T-helper 2 cell treated with Interferon-gamma antibody and Interleukin-4, amounts not matched to agents 5 μg/mL and 100 μg/mL, for 36 hours (primary cell): ENCODE results near the gene HDAC7.
"Not testable (repeated sequence)": the region's sequence is repeated elsewhere in the genome, so short reads cannot be mapped to it uniquely, and the experiment has no call there.

Experiments
- DNase-seq: peaks from one replicate; pipeline ENCODE4 v3.0.0; 2021; ENCODE audit warnings: low spot score
- H3K27ac Mint-ChIP-seq: one replicate; pipeline ENCODE4 v1.8.0; 2021; ENCODE audit warnings: mild to moderate bottlenecking, mixed read lengths
- H3K27me3 Mint-ChIP-seq: one replicate; pipeline ENCODE4 v1.8.0; 2021; ENCODE audit warnings: low read depth, mixed read lengths
- H3K36me3 Mint-ChIP-seq: one replicate; pipeline ENCODE4 v1.8.0; 2021; ENCODE audit warnings: low read depth, mixed read lengths
- H3K4me1 Mint-ChIP-seq: one replicate; pipeline ENCODE4 v1.8.0; 2021; ENCODE audit warnings: low read depth, mixed read lengths
- H3K4me3 Mint-ChIP-seq: one replicate; pipeline ENCODE4 v1.8.0; 2022; ENCODE audit warnings: mild to moderate bottlenecking, moderate library complexity, mixed read lengths
- H3K9me3 Mint-ChIP-seq: one replicate; pipeline ENCODE4 v1.8.0; 2021; ENCODE audit warnings: mixed read lengths

HDAC7 gene

GRCh38 chr12:47856094-47856493 is 36.4 kb upstream of the HDAC7 start:
- H3K27me3 Mint-ChIP-seq = no peaks in the 10 kb centered on the region
- H3K36me3 Mint-ChIP-seq = peaks cover 46% of the 10 kb centered on the region
- H3K4me1 Mint-ChIP-seq = peaks cover 21% of the 10 kb centered on the region
- H3K27ac Mint-ChIP-seq = no peak overlapping the region
- no peaks in the 10 kb centered on the region for H3K9me3 Mint-ChIP-seq
- DNase-seq = no peak
- H3K4me3 Mint-ChIP-seq = no peak overlapping the region

- H3K36me3 Mint-ChIP-seq = peaks cover 45% of the 10 kb centered on the region
Observed at GRCh38 chr12:47855502-47855901, 35.8 kb upstream of the HDAC7 start.

GRCh38 chr12:47854531-47854930 is 34.8 kb upstream of the HDAC7 start:
- Mint-ChIP-seq H3K27ac (no peak overlapping the region), H3K9me3 (no peaks in the 10 kb centered on the region), H3K4me3 (no peak overlapping the region), H3K4me1 (peaks cover 12% of the 10 kb centered on the region), H3K36me3 (peaks cover 45% of the 10 kb centered on the region), H3K27me3 (no peaks in the 10 kb centered on the region)
- DNase-seq = no peak

More at GRCh38 chr12:47855502-47855901, 35.8 kb upstream of the HDAC7 start:
- no peak overlapping the region for H3K27ac Mint-ChIP-seq
- no peaks in the 10 kb centered on the region for H3K9me3 Mint-ChIP-seq
- H3K27me3 Mint-ChIP-seq = no peaks in the 10 kb centered on the region
- peaks cover 17% of the 10 kb centered on the region for H3K4me1 Mint-ChIP-seq
- H3K4me3 Mint-ChIP-seq = no peak overlapping the region
- no peak for DNase-seq

GRCh38 chr12:47852096-47852571 is 32.4 kb upstream of the HDAC7 start:
- no peak for DNase-seq
- Mint-ChIP-seq H3K9me3 (no peaks in the 10 kb centered on the region), H3K27me3 (no peaks in the 10 kb centered on the region), H3K36me3 (peaks cover 36% of the 10 kb centered on the region), H3K4me3 (no peak overlapping the region), H3K27ac (no peak overlapping the region), H3K4me1 (peaks cover 6% of the 10 kb centered on the region)

- no peaks in the 10 kb centered on the region for H3K27me3 Mint-ChIP-seq
- no peak overlapping the region for H3K4me3 Mint-ChIP-seq
- H3K9me3 Mint-ChIP-seq = no peaks in the 10 kb centered on the region
- H3K4me1 Mint-ChIP-seq = peaks cover 6% of the 10 kb centered on the region
- DNase-seq = no peak
- H3K36me3 Mint-ChIP-seq = peaks cover 33% of the 10 kb centered on the region
- peak overlapping the region; percentile 44 for H3K27ac Mint-ChIP-seq
Observed at GRCh38 chr12:47851303-47851952, 31.7 kb upstream of the HDAC7 start.

GRCh38 chr12:47850153-47851084 is 30.7 kb upstream of the HDAC7 start:
- no peak overlapping the region for H3K27ac Mint-ChIP-seq

GRCh38 chr12:47849261-47849660 is 29.6 kb upstream of the HDAC7 start:
- Mint-ChIP-seq H3K27me3 (no peaks in the 10 kb centered on the region), H3K36me3 (peaks cover 43% of the 10 kb centered on the region), H3K4me3 (no peak overlapping the region), H3K9me3 (no peaks in the 10 kb centered on the region), H3K4me1 (peaks cover 6% of the 10 kb centered on the region), H3K27ac (no peak overlapping the region)
- DNase-seq = no peak

More at GRCh38 chr12:47850153-47851084, 30.7 kb upstream of the HDAC7 start:
- Mint-ChIP-seq H3K27me3 (no peaks in the 10 kb centered on the region), H3K9me3 (no peaks in the 10 kb centered on the region), H3K4me3 (no peak overlapping the region), H3K36me3 (peaks cover 41% of the 10 kb centered on the region), H3K4me1 (peaks cover 6% of the 10 kb centered on the region)
- no peak for DNase-seq

- H3K36me3 Mint-ChIP-seq = peaks cover 44% of the 10 kb centered on the region
- no peak for DNase-seq
- no peak overlapping the region for H3K4me3 Mint-ChIP-seq
- H3K9me3 Mint-ChIP-seq = no peaks in the 10 kb centered on the region
- H3K27me3 Mint-ChIP-seq = no peaks in the 10 kb centered on the region
- H3K4me1 Mint-ChIP-seq = peaks cover 6% of the 10 kb centered on the region
- no peak overlapping the region for H3K27ac Mint-ChIP-seq
Observed at GRCh38 chr12:47848853-47849252, 29.1 kb upstream of the HDAC7 start.

GRCh38 chr12:47846294-47846996 is 26.7 kb upstream of the HDAC7 start:
- no peak for DNase-seq
- no peaks in the 10 kb centered on the region for H3K4me1 Mint-ChIP-seq
- H3K9me3 Mint-ChIP-seq = no peaks in the 10 kb centered on the region
- H3K27me3 Mint-ChIP-seq = no peaks in the 10 kb centered on the region
- no peak overlapping the region for H3K4me3 Mint-ChIP-seq
- peaks cover 37% of the 10 kb centered on the region for H3K36me3 Mint-ChIP-seq
- no peak overlapping the region for H3K27ac Mint-ChIP-seq

GRCh38 chr12:47845081-47845480 is 25.4 kb upstream of the HDAC7 start:
- no peak overlapping the region for H3K27ac Mint-ChIP-seq
- DNase-seq = no peak
- H3K9me3 Mint-ChIP-seq = no peaks in the 10 kb centered on the region
- H3K4me1 Mint-ChIP-seq = no peaks in the 10 kb centered on the region
- H3K36me3 Mint-ChIP-seq = peaks cover 29% of the 10 kb centered on the region
- H3K4me3 Mint-ChIP-seq = no peak overlapping the region
- no peaks in the 10 kb centered on the region for H3K27me3 Mint-ChIP-seq

- DNase-seq = no peak
- no peaks in the 10 kb centered on the region for H3K4me1 Mint-ChIP-seq
- H3K27ac Mint-ChIP-seq = no peak overlapping the region
- H3K9me3 Mint-ChIP-seq = no peaks in the 10 kb centered on the region
- peaks cover 27% of the 10 kb centered on the region for H3K36me3 Mint-ChIP-seq
- H3K4me3 Mint-ChIP-seq = no peak overlapping the region
- H3K27me3 Mint-ChIP-seq = no peaks in the 10 kb centered on the region
Observed at GRCh38 chr12:47844264-47845019, 24.7 kb upstream of the HDAC7 start.

- peaks cover 25% of the 10 kb centered on the region for H3K36me3 Mint-ChIP-seq
- no peaks in the 10 kb centered on the region for H3K27me3 Mint-ChIP-seq
- peaks cover 3% of the 10 kb centered on the region for H3K4me1 Mint-ChIP-seq
- no peak overlapping the region for H3K27ac Mint-ChIP-seq
- DNase-seq = no peak
- H3K4me3 Mint-ChIP-seq = no peak overlapping the region
- no peaks in the 10 kb centered on the region for H3K9me3 Mint-ChIP-seq
Observed at GRCh38 chr12:47843226-47843980, 23.7 kb upstream of the HDAC7 start.

GRCh38 chr12:47842543-47842942 is 22.8 kb upstream of the HDAC7 start:
- H3K9me3 Mint-ChIP-seq, DNase-seq, H3K4me3 Mint-ChIP-seq, H3K4me1 Mint-ChIP-seq, H3K27ac Mint-ChIP-seq, H3K27me3 Mint-ChIP-seq: not testable (repeated sequence)
- peaks cover 25% of the 10 kb centered on the region for H3K36me3 Mint-ChIP-seq
